Activated CD4-positive, alpha-beta T cell treated with anti-CD3 and anti-CD28 coated beads, Interleukin-2, amount 10 ng/mL, durations not matched to agents 7 days and 5 days (primary cell): ENCODE measurements around the gene PGGT1B. TPM values are rescaled to one million over a fixed set of nuclear protein-coding genes. Genes with fewer than 3 reads are reported as not detected.
A peak's percentile ranks its signal among the peaks of the same experiment; 100 is the strongest.
"Not testable (repeated sequence)": the region's sequence is repeated elsewhere in the genome, so short reads cannot be mapped to it uniquely, and the experiment has no call there.

ENCODE experiments used
- CTCF ChIA-PET: fragments of 350-600 bp; sonication (Branson Sonifier 250); formaldehyde crosslinking; loops from one replicate; lab custom pipeline; 2021; ENCODE audit warnings: antibody characterized with exemption; lab: Charles Lee
- POLR2A ChIA-PET: fragments of 350-600 bp; sonication (Branson Sonifier 250); formaldehyde crosslinking; loops from one replicate; lab custom pipeline; 2021; ENCODE audit warnings: antibody characterized with exemption; lab: Charles Lee
- DNase-seq: peaks from one replicate; pipeline ENCODE4 v3.0.0-alpha.2; 2020
- H3K27ac Mint-ChIP-seq: one replicate; pipeline ENCODE4 v1.8.0; 2021; ENCODE audit warnings: mild to moderate bottlenecking, moderate library complexity, mixed read lengths
- H3K27me3 Mint-ChIP-seq: one replicate; pipeline ENCODE4 v1.8.0; 2021; ENCODE audit warnings: mixed read lengths
- H3K36me3 Mint-ChIP-seq: one replicate; pipeline ENCODE4 v1.8.0; 2021; ENCODE audit warnings: low read depth, mixed read lengths
- H3K4me1 Mint-ChIP-seq: one replicate; pipeline ENCODE4 v1.8.0; 2021; ENCODE audit warnings: mixed read lengths
- H3K4me3 Mint-ChIP-seq: one replicate; pipeline ENCODE4 v1.8.0; 2021; ENCODE audit warnings: mild to moderate bottlenecking, moderate library complexity, mixed read lengths
- H3K9me3 Mint-ChIP-seq: one replicate; pipeline ENCODE4 v1.8.0; 2021; ENCODE audit warnings: mixed read lengths
- total RNA-seq, 2 experiments: library from RNA; stranded (reverse); gene quantifications; one replicate each; pipeline ENCODE4 v1.2.3, GENCODE V29; 2021

The PGGT1B gene
- total RNA-seq, 2 experiments from 2014 or later: 43.6 to 44.5 TPM

GRCh38 chr5:115282131-115282530 is 19.5 kb upstream of the PGGT1B start:
- H3K27ac Mint-ChIP-seq: no peak overlapping the region
- CTCF ChIA-PET: no interaction called here

GRCh38 chr5:115274584-115274983 is 11.9 kb upstream of the PGGT1B start:
- DNase-seq: no peak
- ChIA-PET CTCF (interaction anchor here (1.1 kb wide), 1 partner anchor 9 kb away, joined by 3 read pairs; no protein-coding TSS in a partner anchor), POLR2A (no interaction called here)
- peaks cover 2% of the 10 kb centered on the region for H3K27me3 Mint-ChIP-seq
- H3K36me3 Mint-ChIP-seq: no peaks in the 10 kb centered on the region
- no peaks in the 10 kb centered on the region for H3K4me1 Mint-ChIP-seq
- no peaks in the 10 kb centered on the region for H3K9me3 Mint-ChIP-seq
- H3K27ac Mint-ChIP-seq: no peak overlapping the region
- no peak overlapping the region for H3K4me3 Mint-ChIP-seq

More at GRCh38 chr5:115282131-115282530, 19.5 kb upstream of the PGGT1B start:
- no peaks in the 10 kb centered on the region for H3K36me3 Mint-ChIP-seq
- DNase-seq: no peak
- H3K4me1 Mint-ChIP-seq: peaks cover 7% of the 10 kb centered on the region
- POLR2A ChIA-PET: no interaction called here
- H3K4me3 Mint-ChIP-seq: no peak overlapping the region
- H3K27me3 Mint-ChIP-seq: no peaks in the 10 kb centered on the region
- no peaks in the 10 kb centered on the region for H3K9me3 Mint-ChIP-seq

- Mint-ChIP-seq H3K27me3 (peaks cover 2% of the 10 kb centered on the region), H3K4me3 (no peak overlapping the region), H3K9me3 (no peaks in the 10 kb centered on the region), H3K27ac (no peak overlapping the region), H3K4me1 (no peaks in the 10 kb centered on the region), H3K36me3 (no peaks in the 10 kb centered on the region)
- ChIA-PET POLR2A (no interaction called here), CTCF (no interaction called here)
- DNase-seq: no peak
Observed at GRCh38 chr5:115272297-115272958, 9.8 kb upstream of the PGGT1B start.

- H3K4me1 Mint-ChIP-seq: no peaks in the 10 kb centered on the region
- ChIA-PET POLR2A (no interaction called here), CTCF (no interaction called here)
- H3K4me3 Mint-ChIP-seq: no peak overlapping the region
- no peak overlapping the region for H3K27ac Mint-ChIP-seq
- DNase-seq: no peak
- H3K9me3 Mint-ChIP-seq: no peaks in the 10 kb centered on the region
- H3K36me3 Mint-ChIP-seq: no peaks in the 10 kb centered on the region
- peaks cover 2% of the 10 kb centered on the region for H3K27me3 Mint-ChIP-seq
Observed at GRCh38 chr5:115271295-115272050, 8.8 kb upstream of the PGGT1B start.

DNA sequence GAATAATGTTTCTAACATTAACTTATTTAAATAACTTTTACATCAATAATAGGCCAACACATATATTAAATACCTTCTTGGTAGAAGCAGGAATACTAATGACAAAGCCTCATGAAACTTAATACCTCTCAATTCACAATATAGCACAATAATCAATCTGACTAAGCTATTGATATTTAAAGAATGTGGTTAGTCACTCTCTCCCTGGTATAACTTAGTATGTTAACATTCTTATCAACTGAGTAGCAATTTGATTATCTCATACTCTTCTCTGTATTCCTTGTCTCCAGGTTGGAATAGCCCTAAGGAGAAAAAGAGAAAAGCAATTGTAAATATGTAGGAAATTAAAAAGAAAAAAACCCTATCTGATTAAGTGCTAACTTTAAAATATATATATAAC is 4.9 kb upstream of the PGGT1B start:
- Mint-ChIP-seq H3K27ac (no peak overlapping the region), H3K4me3 (no peak overlapping the region), H3K4me1 (peaks cover 7% of the 10 kb centered on the region), H3K27me3 (peaks cover 2% of the 10 kb centered on the region), H3K9me3 (peaks cover 7% of the 10 kb centered on the region), H3K36me3 (peaks cover 8% of the 10 kb centered on the region)
- POLR2A ChIA-PET: no interaction called here
- no peak for DNase-seq
- CTCF ChIA-PET: interaction anchor here (1.0 kb wide), 1 partner anchor 9 kb away, joined by 3 read pairs; no protein-coding TSS in a partner anchor

DNA sequence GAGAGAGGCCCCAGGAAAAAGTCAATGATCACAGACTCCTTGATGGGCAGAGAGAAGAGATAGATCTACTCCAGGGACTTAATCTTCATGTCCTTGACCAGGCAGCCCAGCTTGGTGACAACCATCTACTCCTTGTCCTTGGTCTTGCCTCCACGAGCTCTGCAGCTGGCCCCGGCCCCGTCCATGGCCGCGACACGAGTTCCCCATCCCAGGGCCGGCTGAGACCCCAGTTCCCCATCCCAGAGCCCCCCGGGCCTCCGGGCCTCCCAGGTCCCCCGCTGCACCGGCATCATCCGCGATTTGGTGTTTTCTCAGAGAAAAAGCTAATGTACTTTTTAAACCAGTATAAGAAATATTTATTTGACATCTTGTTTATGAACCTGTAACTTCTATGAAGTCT is 2.5 kb upstream of the PGGT1B start:
- DNase-seq: no peak
- H3K36me3 Mint-ChIP-seq: peaks cover 15% of the 10 kb centered on the region
- no peak overlapping the region for H3K4me3 Mint-ChIP-seq
- POLR2A ChIA-PET: no interaction called here
- peaks cover 7% of the 10 kb centered on the region for H3K9me3 Mint-ChIP-seq
- H3K27ac Mint-ChIP-seq: no peak overlapping the region
- H3K4me1 Mint-ChIP-seq: peaks cover 26% of the 10 kb centered on the region
- CTCF ChIA-PET: interaction anchor here (1.0 to 2.1 kb wide), 3 partner anchors 9 to 31 kb away, joined by 3 to 5 read pairs (median 5); partner anchors contain the start of gene CCDC112
- H3K27me3 Mint-ChIP-seq: no peaks in the 10 kb centered on the region

DNA sequence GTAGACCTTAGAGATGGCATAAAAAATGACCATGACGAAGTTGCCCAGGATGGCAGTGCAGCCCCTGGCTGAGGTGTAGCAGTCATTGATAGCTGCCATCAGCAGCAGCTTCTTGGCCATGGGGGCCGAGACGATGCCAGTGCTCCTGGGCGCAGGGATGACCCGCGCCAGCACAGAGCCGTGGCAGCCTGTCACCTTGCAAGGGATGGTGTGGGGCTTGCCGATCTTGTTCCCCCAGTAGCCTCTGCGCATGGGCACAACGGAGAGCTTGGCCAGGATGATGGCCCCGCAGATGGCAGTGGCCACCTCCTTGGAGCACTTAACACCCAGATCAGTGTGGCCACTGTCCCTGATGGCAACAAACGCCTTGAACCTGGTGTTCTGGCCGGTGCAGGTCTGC is 2.1 kb upstream of the PGGT1B start:
- no peak overlapping the region for H3K4me3 Mint-ChIP-seq
- peaks cover 15% of the 10 kb centered on the region for H3K36me3 Mint-ChIP-seq
- H3K27ac Mint-ChIP-seq: no peak overlapping the region
- ChIA-PET CTCF (interaction anchor here (1.0 to 2.1 kb wide), 3 partner anchors 9 to 31 kb away, joined by 3 to 5 read pairs (median 5); partner anchors contain the start of gene CCDC112), POLR2A (no interaction called here)
- DNase-seq: no peak
- H3K27me3 Mint-ChIP-seq: no peaks in the 10 kb centered on the region
- peaks cover 7% of the 10 kb centered on the region for H3K9me3 Mint-ChIP-seq
- peaks cover 31% of the 10 kb centered on the region for H3K4me1 Mint-ChIP-seq

- Mint-ChIP-seq H3K4me1 (peaks cover 42% of the 10 kb centered on the region), H3K36me3 (peaks cover 17% of the 10 kb centered on the region), H3K4me3 (peak overlapping the region; percentile 97), H3K27ac (peak overlapping the region; percentile 95), H3K9me3 (peaks cover 7% of the 10 kb centered on the region), H3K27me3 (no peaks in the 10 kb centered on the region)
- no peak for DNase-seq
- POLR2A ChIA-PET: no interaction called here
- CTCF ChIA-PET: interaction anchor here (0.9 kb wide), 1 partner anchor 193 kb away, joined by 3 read pairs; no protein-coding TSS in a partner anchor
Observed at GRCh38 chr5:115263078-115263380, 352 bp upstream of the PGGT1B start.

DNA sequence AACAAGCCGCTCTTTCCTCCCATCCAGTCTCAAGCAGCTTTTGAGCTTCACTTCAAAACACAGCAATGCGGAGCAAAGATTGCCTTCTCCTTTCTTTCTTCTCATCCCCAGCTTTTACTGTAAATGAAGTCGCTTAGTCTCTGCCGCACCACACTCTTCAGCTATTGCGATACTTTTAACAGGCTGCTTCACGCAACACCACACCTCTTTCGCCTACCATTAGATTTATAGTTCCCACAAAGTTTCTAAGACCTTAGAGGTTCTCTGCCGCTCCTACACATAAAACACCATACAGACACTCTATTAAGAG is 711 bp downstream of the PGGT1B start:
- DNase-seq: no peak
- Mint-ChIP-seq H3K36me3 (peaks cover 17% of the 10 kb centered on the region), H3K9me3 (peaks cover 7% of the 10 kb centered on the region), H3K27me3 (no peaks in the 10 kb centered on the region), H3K4me1 (peaks cover 43% of the 10 kb centered on the region), H3K27ac (peak overlapping the region; percentile 95), H3K4me3 (peak overlapping the region; percentile 97)
- POLR2A ChIA-PET: interaction anchor here (1.3 kb wide), 1 partner anchor 34 kb away, joined by 3 read pairs; no protein-coding TSS in a partner anchor
- CTCF ChIA-PET: no interaction called here

DNA sequence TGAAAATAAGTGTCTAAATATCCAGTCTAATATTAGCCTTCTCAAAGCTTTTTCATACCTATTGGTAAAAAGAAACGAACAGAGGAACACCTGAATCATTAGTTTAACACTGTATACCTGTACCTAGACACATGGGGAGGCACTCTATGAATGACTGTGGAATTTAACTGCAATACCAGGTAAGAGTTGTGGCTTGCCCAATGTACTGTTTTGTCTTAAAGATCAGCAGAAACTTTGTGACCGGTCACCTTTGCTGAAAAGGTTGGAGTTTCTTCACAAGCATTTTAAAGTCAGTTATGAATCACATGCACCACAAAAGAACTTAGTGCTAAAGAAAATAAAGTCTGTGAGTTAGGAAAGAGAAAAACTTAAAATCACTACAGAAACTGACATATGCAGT is 2.4 kb downstream of the PGGT1B start:
- no peaks in the 10 kb centered on the region for H3K27me3 Mint-ChIP-seq
- CTCF ChIA-PET: no interaction called here
- peaks cover 43% of the 10 kb centered on the region for H3K4me1 Mint-ChIP-seq
- H3K4me3 Mint-ChIP-seq: no peak overlapping the region
- no peak overlapping the region for H3K27ac Mint-ChIP-seq
- H3K36me3 Mint-ChIP-seq: peaks cover 17% of the 10 kb centered on the region
- no peak for DNase-seq
- POLR2A ChIA-PET: interaction anchor here (0.6 kb wide), 1 partner anchor 64 kb away, joined by 5 read pairs; no protein-coding TSS in a partner anchor
- H3K9me3 Mint-ChIP-seq: peaks cover 7% of the 10 kb centered on the region

GRCh38 chr5:115257981-115258380 is 4.7 kb downstream of the PGGT1B start:
- DNase-seq: no peak
- Mint-ChIP-seq H3K4me3 (no peak overlapping the region), H3K27me3 (no peaks in the 10 kb centered on the region), H3K4me1 (peaks cover 40% of the 10 kb centered on the region), H3K9me3 (peaks cover 3% of the 10 kb centered on the region), H3K27ac (no peak overlapping the region), H3K36me3 (peaks cover 14% of the 10 kb centered on the region)
- CTCF ChIA-PET: interaction anchor here (1.1 kb wide), 1 partner anchor 9 kb away, joined by 3 read pairs; no protein-coding TSS in a partner anchor
- POLR2A ChIA-PET: no interaction called here

DNA sequence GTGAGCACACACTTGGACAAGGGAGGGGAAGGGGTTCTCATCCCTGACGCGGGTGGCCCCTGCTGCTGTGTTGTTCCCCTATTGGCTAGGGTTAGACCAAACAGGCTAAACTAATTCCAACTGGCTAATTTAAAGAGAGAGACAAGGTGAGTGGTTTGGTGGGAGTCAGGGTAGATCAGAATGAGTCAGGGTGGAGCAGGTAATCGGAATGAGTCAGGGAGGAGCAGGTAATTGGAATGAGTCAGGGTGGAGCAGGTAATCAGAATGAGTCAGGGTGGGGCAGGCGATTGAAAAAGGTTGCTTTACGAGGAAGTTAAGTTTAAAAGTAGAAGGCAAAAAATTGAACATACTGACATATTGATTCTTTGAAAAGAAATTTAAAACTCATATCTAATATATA is 13.3 kb downstream of the PGGT1B start:
- DNase-seq, H3K27me3 Mint-ChIP-seq, H3K4me3 Mint-ChIP-seq, H3K27ac Mint-ChIP-seq, H3K9me3 Mint-ChIP-seq, CTCF ChIA-PET, POLR2A ChIA-PET: not testable (repeated sequence)
- Mint-ChIP-seq H3K4me1 (peaks cover 13% of the 10 kb centered on the region), H3K36me3 (peaks cover 13% of the 10 kb centered on the region)

DNA sequence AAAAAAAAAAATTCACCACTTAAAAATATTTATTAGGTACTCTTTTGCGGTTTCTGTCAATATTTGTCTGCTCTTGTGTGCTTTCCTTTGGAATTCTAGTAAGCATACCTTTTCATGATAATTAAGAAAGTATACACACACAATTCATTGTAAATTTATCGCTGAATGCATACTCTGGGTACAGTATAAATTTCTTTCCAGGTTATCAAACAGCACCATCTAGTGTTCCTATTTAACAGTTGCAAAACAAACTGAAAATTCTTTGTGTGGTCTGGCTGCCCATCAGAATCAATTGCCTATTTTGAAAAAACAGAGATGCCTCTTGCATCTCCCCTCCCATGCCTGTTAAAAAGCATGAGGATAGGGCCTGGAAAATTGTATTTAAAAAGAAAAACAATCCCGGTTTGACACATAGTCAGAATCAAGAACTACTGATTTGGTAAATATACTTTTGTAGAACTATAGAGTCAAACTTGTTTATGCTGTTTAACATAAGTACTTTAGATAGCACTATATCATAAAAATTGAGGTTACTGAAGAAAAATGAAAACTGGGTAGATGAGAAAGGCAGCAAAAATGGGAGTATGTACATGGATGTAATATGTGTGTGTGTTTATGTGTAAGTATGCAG is 16.2 kb downstream of the PGGT1B start:
- peaks cover 11% of the 10 kb centered on the region for H3K36me3 Mint-ChIP-seq
- POLR2A ChIA-PET: no interaction called here
- CTCF ChIA-PET: no interaction called here
- no peak overlapping the region for H3K4me3 Mint-ChIP-seq
- peaks cover 16% of the 10 kb centered on the region for H3K4me1 Mint-ChIP-seq
- H3K27me3 Mint-ChIP-seq: no peaks in the 10 kb centered on the region
- H3K27ac Mint-ChIP-seq: no peak overlapping the region
- H3K9me3 Mint-ChIP-seq: no peaks in the 10 kb centered on the region
- no peak for DNase-seq
